Smooth muscle cell (in vitro differentiated cells): ENCODE results near the gene MAPK8IP2. TPM values are rescaled to one million over a fixed set of nuclear protein-coding genes. Genes with fewer than 3 reads are reported as not detected.
A peak's percentile ranks its signal among the peaks of the same experiment; 100 is the strongest.
"Not testable (repeated sequence)": the region's sequence is repeated elsewhere in the genome, so short reads cannot be mapped to it uniquely, and the experiment has no call there.

Source experiments
- DNase-seq: peaks from one replicate; lab custom pipeline; 2025; ENCODE audit not compliant: unreplicated experiment; lab: John Stamatoyannopoulos, UW
- H2AFZ ChIP-seq: fragments of 200-600 bp; sonication (generic); 2 replicates; pipeline ENCODE4 v1.6.0; 2016; ENCODE audit warnings: antibody characterized with exemption, low read depth, mild to moderate bottlenecking
- H3F3A ChIP-seq: fragments of 200-600 bp; sonication (generic); 2 replicates; pipeline ENCODE4 v1.6.0; 2017; ENCODE audit warnings: antibody characterized with exemption, low read depth
- H3K27ac ChIP-seq: fragments of 200-600 bp; sonication (generic); 2 replicates; pipeline ENCODE4 v1.5.1; 2016; ENCODE audit warnings: low read depth, mild to moderate bottlenecking
- H3K27me3 ChIP-seq: fragments of 200-600 bp; sonication (generic); 2 replicates; pipeline ENCODE4 v1.6.1; 2016; ENCODE audit warnings: low read depth, mild to moderate bottlenecking
- H3K36me3 ChIP-seq: fragments of 200-600 bp; sonication (generic); 2 replicates; pipeline ENCODE4 v1.5.1; 2016; ENCODE audit warnings: low read depth
- H3K4me1 ChIP-seq: fragments of 200-600 bp; sonication (generic); 2 replicates; pipeline ENCODE4 v1.5.1; 2016; ENCODE audit warnings: low read depth
- H3K4me2 ChIP-seq: fragments of 200-600 bp; sonication (generic); 2 replicates; pipeline ENCODE4 v1.6.0; 2016; ENCODE audit warnings: mild to moderate bottlenecking
- H3K4me3 ChIP-seq: fragments of 200-600 bp; sonication (generic); 2 replicates; pipeline ENCODE4 v1.5.1; 2016; ENCODE audit warnings: mild to moderate bottlenecking
- H3K79me2 ChIP-seq: fragments of 200-600 bp; sonication (generic); 2 replicates; pipeline ENCODE4 v1.6.0; 2016; ENCODE audit warnings: low read depth, mild to moderate bottlenecking
- H3K9ac ChIP-seq: fragments of 200-600 bp; sonication (generic); 2 replicates; pipeline ENCODE4 v1.6.0; 2016; ENCODE audit warnings: low read depth
- H3K9me3 ChIP-seq: fragments of 200-600 bp; sonication (generic); replicated peaks from 2 replicates; pipeline ENCODE4 v1.5.1; 2016; ENCODE audit warnings: low read depth
- H4K20me1 ChIP-seq: fragments of 200-600 bp; sonication (generic); 2 replicates; pipeline ENCODE4 v1.6.0; 2016; ENCODE audit warnings: low read depth
- CTCF ChIP-seq: fragments of 200-600 bp; sonication (generic); IDR thresholded peaks from 2 replicates; pipeline ENCODE4 v1.5.1; 2017; ENCODE audit warnings: borderline replicate concordance, mild to moderate bottlenecking, antibody characterized with exemption; ENCODE audit not compliant: insufficient read depth, poor library complexity, severe bottlenecking
- WGBS: methylation state at CpG from one replicate; pipeline ENCODE4 v1.1.7; 2016; ENCODE audit warnings: low lambda C conversion rate; 5-methylcytosine and 5-hydroxymethylcytosine counted together
- polyA plus RNA-seq: library from polyadenylated mRNA; unstranded; fragments of >200 nt; fragmentation: Nextera tagmentation; extraction: Ambion mirVana; gene quantifications from 2 replicates; pipeline ENCODE4 v1.2.1, GENCODE V29; 2016
- total RNA-seq: library from RNA; depleted of rRNA; stranded (reverse); fragments of >200 nt; gene quantifications from 2 replicates; pipeline ENCODE4 v1.2.3, GENCODE V29; 2014

The MAPK8IP2 gene
- total and polyA plus RNA-seq, 2 experiments from 2014 or later, result 0.63 to 1.2 TPM

GRCh38 chr22:50613291-50613981 is 12.8 kb downstream of the MAPK8IP2 start:
- WGBS, result 86% methylated on average over 22 of the region's 22 CpGs
- Histone ChIP-seq H3K79me2 (no peaks in the 10 kb centered on the region), H3K4me2 (no peak overlapping the region), H2AFZ (no peak overlapping the region), H3F3A (no peaks in the 10 kb centered on the region), H3K4me3 (no peak overlapping the region), H3K36me3 (no peaks in the 10 kb centered on the region), H3K27ac (no peak overlapping the region), H4K20me1 (no peaks in the 10 kb centered on the region), H3K4me1 (no peaks in the 10 kb centered on the region), H3K9ac (no peak overlapping the region), H3K27me3 (no peaks in the 10 kb centered on the region), H3K9me3 (no peaks in the 10 kb centered on the region)
- TF ChIP-seq CTCF, result no peak
- no peak for DNase-seq

- not testable (repeated sequence) for H3K79me2 ChIP-seq, DNase-seq, H3K4me2 ChIP-seq, H3K9ac ChIP-seq, H3F3A ChIP-seq, H3K4me3 ChIP-seq, H4K20me1 ChIP-seq, H3K4me1 ChIP-seq, H3K36me3 ChIP-seq, H3K27ac ChIP-seq, H2AFZ ChIP-seq, H3K27me3 ChIP-seq, H3K9me3 ChIP-seq
- 67% methylated on average over 3 of the region's 3 CpGs for WGBS
Observed at GRCh38 chr22:50614296-50614695, 13.7 kb downstream of the MAPK8IP2 start.

DNA sequence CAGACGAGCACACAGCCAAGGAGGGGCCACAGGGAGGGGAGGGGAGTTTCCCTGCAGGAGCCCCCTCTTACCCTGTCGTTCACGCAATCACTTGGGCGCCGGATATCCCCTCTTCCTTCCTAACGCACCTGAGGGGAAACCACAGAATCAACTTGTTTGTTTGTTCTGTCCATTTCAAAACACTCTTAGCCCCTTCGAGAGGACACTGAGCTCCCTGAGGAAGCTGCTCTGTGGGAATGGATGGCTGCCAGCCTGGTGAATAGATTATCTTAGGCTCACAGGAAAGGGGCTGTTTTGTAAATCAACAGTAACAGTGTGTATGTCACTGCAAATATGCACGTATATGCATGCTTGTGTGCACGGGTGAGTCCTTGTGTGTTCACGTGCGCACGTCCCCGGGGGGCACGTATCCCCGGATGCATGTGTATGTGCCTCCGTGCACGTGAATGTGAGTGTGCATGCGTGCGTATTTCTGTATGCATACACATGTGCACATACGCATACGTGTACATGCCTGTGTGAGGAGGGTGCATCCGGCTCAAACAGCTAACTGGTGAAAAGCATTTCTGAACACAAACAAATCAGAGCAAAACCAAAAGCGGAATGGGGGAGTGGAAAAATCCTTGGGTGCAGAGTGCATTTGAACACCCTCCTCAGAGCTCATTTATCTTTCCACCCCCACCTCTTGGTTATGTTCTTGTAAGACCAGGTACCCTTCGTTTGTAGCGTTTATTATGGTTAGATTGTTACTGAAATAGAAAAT is 20.2 kb downstream of the MAPK8IP2 start:
- no peaks in the 10 kb centered on the region for H4K20me1 ChIP-seq
- peak; percentile 37 for DNase-seq
- H3K27ac ChIP-seq, result no peak overlapping the region
- WGBS, result 57% methylated on average over 25 of the region's 25 CpGs
- H2AFZ ChIP-seq, result no peak overlapping the region
- H3K27me3 ChIP-seq, result no peaks in the 10 kb centered on the region
- peak; percentile 75 for TF ChIP-seq CTCF
- peaks cover 9% of the 10 kb centered on the region for H3F3A ChIP-seq
- peak overlapping the region; percentile 38 for H3K4me3 ChIP-seq
- no peaks in the 10 kb centered on the region for H3K79me2 ChIP-seq
- H3K4me1 ChIP-seq, result peaks cover 8% of the 10 kb centered on the region
- H3K36me3 ChIP-seq, result no peaks in the 10 kb centered on the region
- H3K4me2 ChIP-seq, result peak overlapping the region; percentile 81
- no peak overlapping the region for H3K9ac ChIP-seq
- no peaks in the 10 kb centered on the region for H3K9me3 ChIP-seq

- Histone ChIP-seq H3F3A (peaks cover 9% of the 10 kb centered on the region), H3K9ac (no peak overlapping the region), H2AFZ (no peak overlapping the region), H3K36me3 (no peaks in the 10 kb centered on the region), H3K4me2 (peak overlapping the region; percentile 61), H3K9me3 (no peaks in the 10 kb centered on the region), H3K4me3 (no peak overlapping the region), H3K4me1 (peaks cover 8% of the 10 kb centered on the region), H3K79me2 (no peaks in the 10 kb centered on the region), H3K27me3 (no peaks in the 10 kb centered on the region), H4K20me1 (no peaks in the 10 kb centered on the region), H3K27ac (no peak overlapping the region)
- whole genome bisulfite sequencing, result 56% methylated on average over 10 of the region's 10 CpGs
- DNase-seq, result no peak
- TF ChIP-seq CTCF, result no peak
Observed at GRCh38 chr22:50621356-50621880, 20.8 kb downstream of the MAPK8IP2 start.
